T-cell (primary cell): ENCODE data around the gene KLF9. TPM values are rescaled to one million over a fixed set of nuclear protein-coding genes. Genes with fewer than 3 reads are reported as not detected.

Experiments used
- ATAC-seq, 4 experiments: fragments of 200-7000 bp in 3 of 4; fragments of 150-1000 bp in 1 of 4; cut with Tn5 transposase; replicated peaks in 1 of 4; 1 replicate in 3 of 4; 2 replicates in 1 of 4; pipeline ENCODE4 v1.10.0; 2021; ENCODE audit warnings: moderate library complexity in 3 of 4, mild to moderate bottlenecking in 2 of 4, moderate number of reproducible peaks in 1 of 4
- CTCF ChIA-PET, 2 donors: fragments of 300-600 bp; sonication (Branson Sonifier 250); formaldehyde crosslinking; loops; one replicate each; lab custom pipeline; 2022; ENCODE audit warnings: antibody characterized with exemption in 2 of 2; lab: Charles Lee
- POLR2A ChIA-PET, 2 donors: fragments of 300-600 bp; sonication (Branson Sonifier 250); formaldehyde crosslinking; loops; one replicate each; lab custom pipeline; 2022; ENCODE audit warnings: antibody characterized with exemption in 2 of 2; lab: Charles Lee
- DNase-seq, 35 experiments: peaks; one replicate each; pipeline versions ENCODE4 v3.0.0 to v3.0.0-alpha.2; 2013 to 2023
- H3K27ac ChIP-seq: one replicate; pipeline ENCODE4 v1.5.1; 2013; ENCODE audit warnings: low read length
- H3K27me3 ChIP-seq, 2 experiments: replicated peaks in 1 of 2; 1 replicate in 1 of 2; 2 replicates in 1 of 2; pipeline versions ENCODE4 v1.6.1 to v1.7.0; 2013; ENCODE audit warnings: low read length in 1 of 2, mixed read lengths in 1 of 2; ENCODE audit not compliant: control insufficient read depth in 2 of 2, insufficient read depth in 2 of 2; ENCODE audit errors: extremely low read depth in 1 of 2
- H3K36me3 ChIP-seq, 2 donors: 1 replicate in 1 of 2; 2 replicates in 1 of 2; pipeline versions ENCODE4 v1.6.1 to v1.7.0; 2013; ENCODE audit warnings: low read length in 1 of 2; ENCODE audit not compliant: control insufficient read depth in 2 of 2, insufficient read depth in 1 of 2; ENCODE audit errors: extremely low read depth in 1 of 2
- H3K4me1 ChIP-seq, 2 experiments: 1 replicate in 1 of 2; 2 replicates in 1 of 2; pipeline versions ENCODE4 v1.6.1 to v1.7.0; 2013; ENCODE audit warnings: low read length in 2 of 2, mixed read lengths in 1 of 2; ENCODE audit not compliant: insufficient read depth in 2 of 2, control insufficient read depth in 1 of 2; ENCODE audit errors: extremely low read depth in 1 of 2
- H3K4me3 ChIP-seq, 2 donors: 1 replicate in 1 of 2; 2 replicates in 1 of 2; pipeline versions ENCODE4 v1.5.1 to v1.7.0; 2013; ENCODE audit warnings: mild to moderate bottlenecking in 2 of 2, low read length in 1 of 2, moderate library complexity in 1 of 2; ENCODE audit not compliant: control insufficient read depth in 1 of 2; ENCODE audit errors: extremely low read depth in 1 of 2
- H3K9me3 ChIP-seq: 2 replicates; pipeline ENCODE4 v1.7.0; 2013
- H3K27ac Mint-ChIP-seq, 2 donors: one replicate each; pipeline ENCODE4 v1.8.0; 2020 to 2021; ENCODE audit warnings: mild to moderate bottlenecking in 2 of 2, mixed read lengths in 2 of 2
- H3K27me3 Mint-ChIP-seq, 2 donors: one replicate each; pipeline ENCODE4 v1.8.0; 2021 to 2022; ENCODE audit warnings: mixed read lengths in 2 of 2
- H3K36me3 Mint-ChIP-seq: one replicate; pipeline ENCODE4 v1.8.0; 2021; ENCODE audit warnings: mixed read lengths
- H3K4me1 Mint-ChIP-seq, 3 donors: one replicate each; pipeline ENCODE4 v1.8.0; 2020 to 2022; ENCODE audit warnings: mixed read lengths in 3 of 3, mild to moderate bottlenecking in 1 of 3
- H3K4me3 Mint-ChIP-seq, 3 donors: one replicate each; pipeline ENCODE4 v1.8.0; 2020 to 2022; ENCODE audit warnings: mild to moderate bottlenecking in 3 of 3, mixed read lengths in 3 of 3, moderate library complexity in 3 of 3
- H3K9me3 Mint-ChIP-seq, 3 donors: one replicate each; pipeline ENCODE4 v1.8.0; 2020 to 2022; ENCODE audit warnings: mixed read lengths in 3 of 3
- WGBS: methylation state at CpG from one replicate; pipeline ENCODE4 v1.1.5; 2013; ENCODE audit warnings: missing lambda C conversion rate; ENCODE audit not compliant: insufficient coverage; 5-methylcytosine and 5-hydroxymethylcytosine counted together
- total RNA-seq, 35 experiments: library from RNA in 6 of 35; stranded (reverse) in 6 of 35; fragments of 120-200 nt in 1 of 35; gene quantifications; one replicate each; pipeline versions ENCODE4 v1.2.1 to v1.2.4 and lab custom pipeline; 2013 to 2026

Gene KLF9
- total RNA-seq, 5 donors from 2014 or later (not counting 1 experiment from before 2014, with no cell fraction given), result 21.7 to 91.7 (median 23.6) TPM

DNA sequence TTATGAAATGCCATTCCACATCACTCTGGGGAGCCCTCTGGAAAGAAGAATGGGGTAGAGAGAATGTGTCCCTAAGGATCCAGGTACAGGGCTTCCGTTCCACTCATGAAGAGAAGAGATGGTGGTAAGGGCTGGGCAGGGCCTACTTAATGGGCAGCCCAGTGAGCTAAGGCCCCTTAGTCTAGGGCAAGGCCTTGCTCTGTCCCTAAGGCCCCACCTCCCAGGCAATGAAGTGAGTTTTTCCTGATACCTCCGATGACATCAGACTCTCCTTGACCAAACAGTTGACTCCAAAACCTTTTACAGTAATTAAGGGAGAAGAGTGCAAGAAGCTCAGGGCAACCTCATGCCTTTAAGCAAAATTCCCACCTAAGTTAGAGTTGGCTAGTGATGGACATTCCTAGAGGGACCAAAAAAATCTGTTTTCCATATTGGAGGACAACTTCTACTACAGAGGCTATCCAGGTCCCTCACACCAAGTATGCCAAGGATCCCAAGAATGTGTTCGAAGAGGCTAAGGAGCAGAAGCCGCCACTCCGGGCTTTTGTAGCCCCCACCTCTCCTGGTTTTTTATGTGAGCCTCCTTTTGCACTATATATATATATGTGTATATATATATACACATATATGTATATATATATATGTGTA is 5.9 kb downstream of the KLF9 start:
- Histone ChIP-seq H3K36me3 (no peaks in the 10 kb centered on the region), H3K4me3 (no peak overlapping the region), H3K27me3 (no peaks in the 10 kb centered on the region), H3K27ac (no peak overlapping the region), H3K4me1 (peaks cover 6 to 58% of the 10 kb centered on the region in 2 experiments), H3K9me3 (no peaks in the 10 kb centered on the region)
- ChIA-PET CTCF (interaction anchor here in 1 of 2 donors (0.6 kb wide), 1 partner anchor 38 kb away, joined by 3 read pairs; no protein-coding TSS in a partner anchor), POLR2A (interaction anchor here in 1 of 2 donors (1.3 kb wide), 1 partner anchor 13 kb away, joined by 3 read pairs; no protein-coding TSS in a partner anchor)
- peaks cover 3% of the 10 kb centered on the region for H3K36me3 Mint-ChIP-seq
- peak overlapping the region in 1 of 2 donors; percentile 77 for H3K27ac Mint-ChIP-seq
- DNase-seq, result no peak
- no peaks in the 10 kb centered on the region for H3K9me3 Mint-ChIP-seq
- no peak for ATAC-seq
- no peaks in the 10 kb centered on the region for H3K27me3 Mint-ChIP-seq
- no CpG with 5 or more reads among the region's 5 CpGs for WGBS
- H3K4me1 Mint-ChIP-seq, result peaks cover 74 to 82% (median 77%) of the 10 kb centered on the region in 3 donors
- peak overlapping the region in 1 of 3 donors; percentile 82 for H3K4me3 Mint-ChIP-seq

DNA sequence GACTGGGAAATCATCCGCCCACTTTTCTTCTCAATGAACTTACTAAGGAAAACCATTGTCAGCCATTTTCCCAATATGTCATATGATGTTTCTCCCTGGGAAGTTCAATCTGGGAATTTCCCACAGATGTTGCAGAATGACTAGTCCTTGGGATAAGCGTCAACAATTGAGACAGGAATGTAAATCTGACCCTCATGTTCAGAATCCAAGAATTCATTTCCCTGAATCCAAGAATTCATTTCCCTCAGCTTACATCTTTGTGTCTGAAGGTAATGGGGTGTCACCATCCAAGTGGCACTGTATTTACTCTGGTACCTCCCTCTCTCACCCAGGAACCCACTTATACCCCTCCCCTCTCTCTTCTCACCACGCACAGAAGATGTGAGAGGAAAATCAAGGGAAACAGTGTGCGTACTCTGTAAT is 7.4 kb downstream of the KLF9 start:
- H3K4me1 Mint-ChIP-seq, result peaks cover 86 to 90% (median 90%) of the 10 kb centered on the region in 3 donors
- no peaks in the 10 kb centered on the region for H3K27me3 Mint-ChIP-seq
- CTCF ChIA-PET, result interaction anchor here (0.7 to 1.2 kb wide), 3 partner anchors 16 to 513 kb away, joined by 3 to 4 read pairs (median 3); no protein-coding TSS in a partner anchor
- H3K27me3 ChIP-seq, result no peaks in the 10 kb centered on the region
- H3K4me3 ChIP-seq, result no peak overlapping the region
- peaks cover 0 to 61% of the 10 kb centered on the region in 2 experiments for H3K4me1 ChIP-seq
- ATAC-seq (no peak), DNase-seq (no peak)
- POLR2A ChIA-PET, result interaction anchor here (0.7 to 1.3 kb wide), 3 partner anchors 8 to 14 kb away, joined by 3 read pairs; no protein-coding TSS in a partner anchor
- peaks cover 3% of the 10 kb centered on the region for H3K36me3 Mint-ChIP-seq
- peak overlapping the region in 2 of 3 donors; percentile 3 to 82 for H3K4me3 Mint-ChIP-seq
- H3K27ac Mint-ChIP-seq, result peak overlapping the region; percentile 77 to 95
- H3K27ac ChIP-seq, result peak overlapping the region; percentile 56
- no peaks in the 10 kb centered on the region for H3K36me3 ChIP-seq
- H3K9me3 ChIP-seq, result no peaks in the 10 kb centered on the region
- no peaks in the 10 kb centered on the region for H3K9me3 Mint-ChIP-seq
- WGBS, result no CpG with 5 or more reads among the region's 4 CpGs

DNA sequence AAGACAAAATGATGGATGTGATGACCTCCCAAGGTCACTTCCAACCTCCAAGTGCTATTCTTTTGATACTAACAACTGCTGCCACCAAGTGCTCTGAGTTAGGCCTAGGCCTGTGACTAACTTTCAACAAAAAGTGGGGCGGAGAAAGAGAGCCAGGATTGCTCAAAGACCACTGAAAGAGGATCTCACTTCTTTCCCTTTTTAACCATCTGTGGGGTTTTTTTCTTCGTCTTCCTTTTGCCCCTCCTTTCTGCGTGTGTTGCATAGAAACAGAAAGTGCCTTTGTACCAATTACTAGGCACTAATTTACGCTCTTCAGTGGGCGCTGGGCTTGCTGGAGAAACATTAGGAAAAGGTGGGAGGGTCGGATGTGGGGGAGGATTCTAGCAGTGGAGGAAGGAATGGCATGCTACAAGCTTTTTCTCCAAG is 8.0 kb downstream of the KLF9 start:
- DNase-seq (peak in 2 of 35 experiments; percentile 9 to 39), ATAC-seq (peak in 2 of 4 experiments; percentile 22 to 42)
- Histone ChIP-seq H3K9me3 (no peaks in the 10 kb centered on the region), H3K4me3 (no peak overlapping the region), H3K27me3 (no peaks in the 10 kb centered on the region), H3K27ac (peak overlapping the region; percentile 56), H3K36me3 (no peaks in the 10 kb centered on the region), H3K4me1 (peaks cover 0 to 58% of the 10 kb centered on the region in 2 experiments)
- ChIA-PET POLR2A (interaction anchor here (0.6 to 0.7 kb wide), 2 partner anchors 14 to 78 kb away, joined by 3 to 4 read pairs; no protein-coding TSS in a partner anchor), CTCF (interaction anchor here (0.6 to 1.2 kb wide), 6 partner anchors 16 to 1390 kb away, joined by 3 to 5 read pairs (median 3); no protein-coding TSS in a partner anchor)
- Mint-ChIP-seq H3K9me3 (no peaks in the 10 kb centered on the region), H3K4me3 (peak overlapping the region; percentile 65 to 82 (median 76)), H3K27ac (peak overlapping the region; percentile 95), H3K36me3 (peaks cover 3% of the 10 kb centered on the region), H3K27me3 (no peaks in the 10 kb centered on the region), H3K4me1 (peaks cover 85 to 88% (median 88%) of the 10 kb centered on the region in 3 donors)
- WGBS, result 48% methylated on average over 3 of the region's 6 CpGs

DNA sequence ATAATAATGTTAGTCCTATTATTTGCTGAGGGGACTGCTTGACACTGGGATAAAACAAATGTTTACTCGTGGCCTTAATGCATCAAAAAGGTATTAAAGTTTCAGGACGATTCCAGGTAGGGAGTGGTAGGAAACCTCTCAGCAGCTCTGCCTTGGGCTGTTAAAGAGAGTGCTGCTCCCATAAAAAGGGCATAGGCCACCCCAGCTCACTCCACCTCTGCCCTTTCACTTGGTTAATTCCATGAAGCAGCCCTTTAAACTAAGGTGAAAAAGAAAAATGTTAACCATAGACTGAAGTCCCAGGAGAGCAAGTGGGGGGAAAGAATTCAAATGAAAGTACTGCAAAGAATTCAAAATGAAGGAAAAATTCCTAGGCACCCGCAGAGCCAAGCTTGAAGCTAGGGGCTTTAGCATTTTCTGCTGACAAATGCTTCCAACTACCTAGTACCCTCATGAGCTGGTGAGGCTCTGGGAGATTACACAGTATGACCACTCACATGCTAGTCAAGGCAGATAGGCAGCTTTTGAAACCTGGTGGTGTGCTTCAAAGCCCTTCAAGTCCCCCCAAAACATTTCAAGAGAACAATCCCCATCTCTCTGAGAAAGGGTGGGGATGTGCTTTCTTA is 8.5 kb downstream of the KLF9 start:
- peak overlapping the region; percentile 95 for H3K27ac Mint-ChIP-seq
- Histone ChIP-seq H3K27me3 (no peaks in the 10 kb centered on the region), H3K4me3 (no peak overlapping the region), H3K4me1 (peaks cover 0 to 59% of the 10 kb centered on the region in 2 experiments), H3K27ac (peak overlapping the region; percentile 56), H3K36me3 (no peaks in the 10 kb centered on the region), H3K9me3 (no peaks in the 10 kb centered on the region)
- peaks cover 3% of the 10 kb centered on the region for H3K36me3 Mint-ChIP-seq
- peaks cover 80 to 86% (median 82%) of the 10 kb centered on the region in 3 donors for H3K4me1 Mint-ChIP-seq
- no peaks in the 10 kb centered on the region for H3K9me3 Mint-ChIP-seq
- ATAC-seq (peak in 1 of 4 experiments; percentile 11), DNase-seq (no peak)
- WGBS, result 86% methylated on average over 1 of the region's 3 CpGs
- ChIA-PET POLR2A (interaction anchor here in 1 of 2 donors (0.6 kb wide), 1 partner anchor 79 kb away, joined by 4 read pairs; no protein-coding TSS in a partner anchor), CTCF (interaction anchor here in 1 of 2 donors (0.6 to 0.7 kb wide), 2 partner anchors 18 to 1390 kb away, joined by 3 read pairs; no protein-coding TSS in a partner anchor)
- H3K27me3 Mint-ChIP-seq, result no peaks in the 10 kb centered on the region
- peak overlapping the region; percentile 65 to 82 (median 76) for H3K4me3 Mint-ChIP-seq

DNA sequence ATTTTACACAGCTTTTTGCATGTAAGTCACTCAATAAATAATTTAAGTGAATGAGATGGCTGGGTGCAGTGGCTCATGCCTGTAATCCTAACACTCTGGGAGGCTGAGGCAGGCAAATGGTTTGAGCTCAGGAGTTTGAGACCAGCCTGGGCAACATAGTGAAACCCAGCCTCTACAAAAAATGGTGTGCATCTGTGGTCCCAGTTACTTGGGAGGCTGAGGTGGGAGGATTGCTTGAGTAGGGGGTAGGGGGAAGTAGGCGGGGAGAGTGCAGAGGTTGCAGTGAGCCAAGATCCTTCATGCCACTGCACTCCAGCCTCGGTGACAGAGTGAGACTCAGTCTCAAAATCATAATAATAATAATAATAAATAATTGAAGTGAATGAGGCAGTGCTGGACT is 10.2 kb downstream of the KLF9 start:
- no peak for ATAC-seq

More for the DNA sequence above, 10.2 kb downstream of the KLF9 start:
- peaks cover 82 to 88% (median 82%) of the 10 kb centered on the region in 3 donors for H3K4me1 Mint-ChIP-seq
- no CpG with 5 or more reads among the region's 2 CpGs for WGBS
- Histone ChIP-seq H3K9me3 (no peaks in the 10 kb centered on the region), H3K4me1 (peaks cover 0 to 62% of the 10 kb centered on the region in 2 experiments), H3K4me3 (no peak overlapping the region), H3K36me3 (no peaks in the 10 kb centered on the region), H3K27ac (no peak overlapping the region), H3K27me3 (no peaks in the 10 kb centered on the region)
- no peak for DNase-seq
- POLR2A ChIA-PET, result interaction anchor here in 1 of 2 donors (0.7 to 1.1 kb wide), 3 partner anchors 8 to 15 kb away, joined by 3 to 6 read pairs (median 3); no protein-coding TSS in a partner anchor
- CTCF ChIA-PET, result interaction anchor here in 1 of 2 donors (1.6 kb wide), 1 partner anchor 13 kb away, joined by 3 read pairs; no protein-coding TSS in a partner anchor
- peaks cover 3% of the 10 kb centered on the region for H3K36me3 Mint-ChIP-seq
- peak overlapping the region; percentile 39 to 87 for H3K27ac Mint-ChIP-seq
- H3K27me3 Mint-ChIP-seq, result no peaks in the 10 kb centered on the region
- no peak overlapping the region for H3K4me3 Mint-ChIP-seq
- H3K9me3 Mint-ChIP-seq, result no peaks in the 10 kb centered on the region
